HL-60 (cell line): Measurements from ENCODE around the gene CNKSR2.

Source experiments
- DNase-seq, 2 experiments: peaks; one replicate each; pipeline ENCODE4 v3.0.0-alpha.2; 2010 to 2020; ENCODE audit warnings: low read depth in 1 of 2, low spot score in 1 of 2
- H3K27ac ChIP-seq: fragments of 250-450 bp; sonication (Bioruptor Pico); replicated peaks from 2 replicates; pipeline ENCODE4 v1.5.1; 2020; ENCODE audit warnings: mild to moderate bottlenecking, moderate library complexity
- H3K27me3 ChIP-seq: fragments of 250-450 bp; sonication (Bioruptor Pico); 2 replicates; pipeline ENCODE4 v1.5.1; 2021; ENCODE audit warnings: mild to moderate bottlenecking, moderate library complexity; ENCODE audit not compliant: insufficient read depth, poor library complexity, severe bottlenecking
- H3K4me3 ChIP-seq: replicated peaks from 2 replicates; pipeline ENCODE4 v1.5.1; 2011; ENCODE audit warnings: mild to moderate bottlenecking, control low read depth, low read length; ENCODE audit not compliant: insufficient read depth
- GABPA ChIP-seq: IDR thresholded peaks from 2 replicates; pipeline ENCODE4 v1.6.1; 2012; ENCODE audit warnings: low read depth
- POLR2AphosphoS5 ChIP-seq: IDR thresholded peaks from 2 replicates; pipeline ENCODE4 v1.6.1; 2012; ENCODE audit warnings: low read depth
- SPI1 ChIP-seq: IDR thresholded peaks from 2 replicates; pipeline ENCODE4 v1.6.1; 2012; ENCODE audit warnings: low read depth, mild to moderate bottlenecking, borderline replicate concordance
- TF ChIP-seq, protein P1 (sequence below): IDR thresholded peaks from one replicate; pipeline ENCODE4 v1.5.1; 2011; ENCODE audit warnings: low read length, control low read depth, inconsistent platforms; ENCODE audit not compliant: insufficient read depth
- TF ChIP-seq, protein P2 (sequence below): IDR thresholded peaks from 2 replicates; pipeline ENCODE4 v1.6.1; 2012; ENCODE audit warnings: low read depth; ENCODE audit not compliant: insufficient replicate concordance

CNKSR2 gene

DNA sequence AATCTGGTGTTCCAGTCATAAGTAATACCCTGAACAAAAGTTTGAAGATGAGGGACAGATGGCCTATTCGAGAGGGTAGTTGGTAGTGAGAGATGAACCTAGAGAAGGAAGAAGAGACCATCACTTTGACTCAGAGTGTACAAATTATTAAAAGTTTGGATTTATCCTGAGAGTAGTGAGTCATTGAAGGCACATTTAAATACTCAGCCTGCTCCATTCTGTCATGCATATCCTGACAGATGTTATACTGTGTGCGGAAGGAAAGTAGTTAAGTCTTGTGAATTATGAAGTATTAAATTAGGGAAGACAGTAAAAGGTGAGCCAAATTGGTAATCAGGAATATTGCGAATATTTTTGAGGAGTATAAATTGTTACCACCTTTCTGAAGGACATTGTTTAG lies 190.8 kb downstream of the CNKSR2 start:
- TF ChIP-seq GABPA (no peak), SPI1 (no peak), POLR2AphosphoS5 (no peak)
- TF ChIP-seq, protein P1, sequence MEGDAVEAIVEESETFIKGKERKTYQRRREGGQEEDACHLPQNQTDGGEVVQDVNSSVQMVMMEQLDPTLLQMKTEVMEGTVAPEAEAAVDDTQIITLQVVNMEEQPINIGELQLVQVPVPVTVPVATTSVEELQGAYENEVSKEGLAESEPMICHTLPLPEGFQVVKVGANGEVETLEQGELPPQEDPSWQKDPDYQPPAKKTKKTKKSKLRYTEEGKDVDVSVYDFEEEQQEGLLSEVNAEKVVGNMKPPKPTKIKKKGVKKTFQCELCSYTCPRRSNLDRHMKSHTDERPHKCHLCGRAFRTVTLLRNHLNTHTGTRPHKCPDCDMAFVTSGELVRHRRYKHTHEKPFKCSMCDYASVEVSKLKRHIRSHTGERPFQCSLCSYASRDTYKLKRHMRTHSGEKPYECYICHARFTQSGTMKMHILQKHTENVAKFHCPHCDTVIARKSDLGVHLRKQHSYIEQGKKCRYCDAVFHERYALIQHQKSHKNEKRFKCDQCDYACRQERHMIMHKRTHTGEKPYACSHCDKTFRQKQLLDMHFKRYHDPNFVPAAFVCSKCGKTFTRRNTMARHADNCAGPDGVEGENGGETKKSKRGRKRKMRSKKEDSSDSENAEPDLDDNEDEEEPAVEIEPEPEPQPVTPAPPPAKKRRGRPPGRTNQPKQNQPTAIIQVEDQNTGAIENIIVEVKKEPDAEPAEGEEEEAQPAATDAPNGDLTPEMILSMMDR: no peak
- TF ChIP-seq, protein P2, sequence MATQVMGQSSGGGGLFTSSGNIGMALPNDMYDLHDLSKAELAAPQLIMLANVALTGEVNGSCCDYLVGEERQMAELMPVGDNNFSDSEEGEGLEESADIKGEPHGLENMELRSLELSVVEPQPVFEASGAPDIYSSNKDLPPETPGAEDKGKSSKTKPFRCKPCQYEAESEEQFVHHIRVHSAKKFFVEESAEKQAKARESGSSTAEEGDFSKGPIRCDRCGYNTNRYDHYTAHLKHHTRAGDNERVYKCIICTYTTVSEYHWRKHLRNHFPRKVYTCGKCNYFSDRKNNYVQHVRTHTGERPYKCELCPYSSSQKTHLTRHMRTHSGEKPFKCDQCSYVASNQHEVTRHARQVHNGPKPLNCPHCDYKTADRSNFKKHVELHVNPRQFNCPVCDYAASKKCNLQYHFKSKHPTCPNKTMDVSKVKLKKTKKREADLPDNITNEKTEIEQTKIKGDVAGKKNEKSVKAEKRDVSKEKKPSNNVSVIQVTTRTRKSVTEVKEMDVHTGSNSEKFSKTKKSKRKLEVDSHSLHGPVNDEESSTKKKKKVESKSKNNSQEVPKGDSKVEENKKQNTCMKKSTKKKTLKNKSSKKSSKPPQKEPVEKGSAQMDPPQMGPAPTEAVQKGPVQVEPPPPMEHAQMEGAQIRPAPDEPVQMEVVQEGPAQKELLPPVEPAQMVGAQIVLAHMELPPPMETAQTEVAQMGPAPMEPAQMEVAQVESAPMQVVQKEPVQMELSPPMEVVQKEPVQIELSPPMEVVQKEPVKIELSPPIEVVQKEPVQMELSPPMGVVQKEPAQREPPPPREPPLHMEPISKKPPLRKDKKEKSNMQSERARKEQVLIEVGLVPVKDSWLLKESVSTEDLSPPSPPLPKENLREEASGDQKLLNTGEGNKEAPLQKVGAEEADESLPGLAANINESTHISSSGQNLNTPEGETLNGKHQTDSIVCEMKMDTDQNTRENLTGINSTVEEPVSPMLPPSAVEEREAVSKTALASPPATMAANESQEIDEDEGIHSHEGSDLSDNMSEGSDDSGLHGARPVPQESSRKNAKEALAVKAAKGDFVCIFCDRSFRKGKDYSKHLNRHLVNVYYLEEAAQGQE: no peak
- DNase-seq: no peak
- H3K27ac ChIP-seq: no peak overlapping the region
- no peaks in the 10 kb centered on the region for H3K27me3 ChIP-seq
- H3K4me3 ChIP-seq: no peak overlapping the region

DNA sequence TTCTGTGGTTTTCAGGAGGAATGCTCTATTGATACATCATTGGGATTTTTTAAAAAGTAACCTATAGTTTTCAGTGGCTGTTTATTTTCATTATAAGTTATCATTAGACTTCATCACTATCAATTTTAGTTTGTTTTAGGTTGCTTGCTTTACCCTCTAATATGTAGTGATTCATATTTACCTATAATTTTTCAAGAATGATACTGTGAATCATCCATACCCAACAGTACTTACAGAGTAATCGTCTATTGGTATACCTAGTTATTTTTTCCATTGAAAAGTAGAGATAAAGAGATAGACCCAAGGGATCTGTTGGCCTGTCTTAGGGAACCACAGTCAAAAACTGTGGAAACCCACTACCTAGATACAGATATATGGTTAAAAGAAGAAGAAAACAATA lies 200.6 kb downstream of the CNKSR2 start:
- Histone ChIP-seq H3K27me3 (no peaks in the 10 kb centered on the region), H3K27ac (no peak overlapping the region), H3K4me3 (no peak overlapping the region)
- no peak for TF ChIP-seq GABPA
- TF ChIP-seq POLR2AphosphoS5: no peak
- TF ChIP-seq SPI1: no peak
- TF ChIP-seq, protein P1: no peak
- TF ChIP-seq, protein P2: no peak
- no peak for DNase-seq

DNA sequence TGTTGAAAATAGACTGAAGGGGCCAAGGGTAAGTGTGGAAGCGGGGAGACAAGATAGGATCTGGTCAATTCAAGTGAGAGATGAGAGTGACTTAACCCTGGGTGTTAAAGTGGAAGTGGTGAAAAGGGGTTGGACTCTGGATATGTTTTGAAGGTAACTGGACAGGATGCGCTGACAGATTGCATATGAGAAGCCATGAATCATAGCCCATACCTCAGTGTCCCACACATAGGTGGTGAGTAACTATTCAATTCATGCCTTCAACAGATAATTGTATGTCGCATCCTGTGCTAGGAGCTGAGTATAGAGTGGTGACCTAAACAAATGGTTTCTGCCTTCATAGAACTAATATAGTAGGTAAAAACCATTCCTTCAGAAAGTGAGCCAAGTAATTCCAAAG lies 207.3 kb downstream of the CNKSR2 start:
- no peak overlapping the region for H3K4me3 ChIP-seq
- TF ChIP-seq, protein P2: no peak
- TF ChIP-seq SPI1 (no peak), POLR2AphosphoS5 (no peak), GABPA (no peak)
- TF ChIP-seq, protein P1: no peak
- no peak overlapping the region for H3K27ac ChIP-seq
- H3K27me3 ChIP-seq: no peaks in the 10 kb centered on the region
- no peak for DNase-seq
